K562 (cell line): ENCODE results near the gene RDH16. TPM values are rescaled to one million over a fixed set of nuclear protein-coding genes. Genes with fewer than 3 reads are reported as not detected.
A peak's percentile ranks its signal among the peaks of the same experiment; 100 is the strongest.

Source experiments
- ATAC-seq: fragments of 200-7000 bp; cut with Tn5 transposase; 3 replicates; pipeline ENCODE4 v1.9.1; 2020; ENCODE audit warnings: moderate library complexity
- BruUV-seq: library from RNA; stranded (reverse); fragments of 400-500 nt; replicated peaks from 2 replicates; lab custom pipeline; 2021; lab: Mats Ljungman, UMichigan
- CTCF ChIA-PET: fragments of 300-600 bp; formaldehyde crosslinking; extraction: SDS; loops from one replicate; lab custom pipeline; 2021; ENCODE audit warnings: low intra/inter-chr PET ratio; lab: Yijun Ruan, JAX
- POLR2A ChIA-PET: fragments of 300-600, 350-650 bp; sonication (Branson Sonifier 250); formaldehyde crosslinking; extraction: SDS; loops from one replicate; lab custom pipeline; 2021; ENCODE audit warnings: antibody characterized with exemption, inconsistent platforms; lab: Yijun Ruan, JAX
- DNase-seq, 4 experiments: peaks; one replicate each; pipeline versions ENCODE4 v3.0.0 to v3.0.0-alpha.2; 2011 to 2018; ENCODE audit warnings: low spot score in 3 of 4, mixed read lengths in 3 of 4; ENCODE audit errors: extremely low read depth in 1 of 4
- FAIRE-seq: peaks from 2 replicates; lab custom pipeline; 2011; peaks lifted over from hg19 to GRCh38; lab: Jason Lieb, UNC
- H2AFZ ChIP-seq: 2 replicates; pipeline ENCODE4 v1.6.0; 2011; ENCODE audit warnings: low read depth, low read length, control low read depth, inconsistent platforms
- H3K27ac ChIP-seq: fragments of 200-600 bp; 3 replicates; pipeline ENCODE4 v1.8.0; 2011; ENCODE audit warnings: low read depth, mild to moderate bottlenecking, control low read depth, inconsistent platforms, low read length, moderate library complexity, mixed read lengths; ENCODE audit errors: extremely low read depth
- H3K27me3 ChIP-seq, 2 experiments: fragments of 300-600 bp in 1 of 2; 2 replicates in 1 of 2; 3 replicates in 1 of 2; pipeline versions ENCODE4 v1.6.0 to v1.8.0; 2011; ENCODE audit warnings: inconsistent platforms in 2 of 2, low read length in 2 of 2, mild to moderate bottlenecking in 1 of 2, mixed read lengths in 1 of 2, moderate library complexity in 1 of 2; ENCODE audit not compliant: control insufficient read depth in 2 of 2, insufficient read depth in 2 of 2
- H3K36me3 ChIP-seq: fragments of 300-600 bp; 3 replicates; pipeline ENCODE4 v1.8.0; 2011; ENCODE audit warnings: mild to moderate bottlenecking, low read length, inconsistent platforms; ENCODE audit not compliant: control insufficient read depth, insufficient read depth
- H3K4me1 ChIP-seq, 2 experiments: fragments of 200-600 bp in 1 of 2; replicated peaks in 1 of 2; 2 replicates in 1 of 2; 3 replicates in 1 of 2; pipeline versions ENCODE4 v1.5.1 to v1.8.0; 2011; ENCODE audit warnings: inconsistent platforms in 2 of 2, low read length in 2 of 2, mild to moderate bottlenecking in 1 of 2, mixed read lengths in 1 of 2, moderate library complexity in 1 of 2; ENCODE audit not compliant: control insufficient read depth in 2 of 2, insufficient read depth in 2 of 2
- H3K4me2 ChIP-seq: 2 replicates; pipeline ENCODE4 v1.6.1; 2011; ENCODE audit warnings: low read length, control low read depth, inconsistent platforms, mixed read lengths; ENCODE audit not compliant: insufficient read depth
- H3K4me3 ChIP-seq: fragments of 200-600 bp; sonication (generic), shearing (Covaris generic); 2 replicates; pipeline ENCODE4 v1.5.1; 2016; ENCODE audit warnings: control low read depth, inconsistent platforms
- H3K79me2 ChIP-seq: fragments of 200-600 bp; 3 replicates; pipeline ENCODE4 v1.8.0; 2011; ENCODE audit warnings: low read length, inconsistent platforms; ENCODE audit not compliant: control insufficient read depth, insufficient read depth
- H3K9ac ChIP-seq, 2 experiments: 2 replicates each; pipeline versions ENCODE4 v1.6.0 to v1.6.1; 2011; ENCODE audit warnings: low read depth in 2 of 2, low read length in 2 of 2, control low read depth in 1 of 2, inconsistent platforms in 1 of 2, mild to moderate bottlenecking in 1 of 2, mixed read lengths in 1 of 2; ENCODE audit not compliant: insufficient read depth in 1 of 2
- H3K9me1 ChIP-seq: one replicate; pipeline ENCODE4 v1.6.0; 2011; ENCODE audit warnings: inconsistent platforms, mild to moderate bottlenecking, low read length, moderate library complexity; ENCODE audit not compliant: control insufficient read depth, insufficient read depth
- H3K9me3 ChIP-seq: replicated peaks from 2 replicates; pipeline ENCODE4 v1.5.1; 2011; ENCODE audit warnings: low read depth, low read length, inconsistent platforms; ENCODE audit not compliant: control insufficient read depth, insufficient read depth
- H4K20me1 ChIP-seq: replicated peaks from 2 replicates; pipeline ENCODE4 v1.6.1; 2011; ENCODE audit warnings: low read length, inconsistent platforms, mixed read lengths; ENCODE audit not compliant: control insufficient read depth, insufficient read depth
- ATF3 ChIP-seq, 2 experiments: fragments of 450-650 bp in 1 of 2; sonication (generic) in 1 of 2; formaldehyde crosslinking in 1 of 2; IDR thresholded peaks in 1 of 2; conservative IDR thresholded peaks in 1 of 2; 2 replicates each; pipeline versions ENCODE4 v1.6.1 to v1.8.1; 2016 to 2023; ENCODE audit warnings: mild to moderate bottlenecking in 2 of 2, moderate library complexity in 2 of 2, inconsistent platforms in 1 of 2, missing genetic modification reagents in 1 of 2
- ESRRB ChIP-seq: fragments of 250-450 bp; sonication (Bioruptor Pico); IDR thresholded peaks from 2 replicates; pipeline ENCODE4 v1.5.0; 2020; ENCODE audit warnings: mild to moderate bottlenecking, moderate library complexity, borderline replicate concordance
- SMC3 ChIP-seq: conservative IDR thresholded peaks from 2 replicates; pipeline ENCODE4 v1.6.1; 2011; ENCODE audit warnings: low read depth, low read length, improper control_type of control experiment; ENCODE audit not compliant: insufficient read depth
- USF1 ChIP-seq: sonication (generic); formaldehyde crosslinking; IDR thresholded peaks from 2 replicates; pipeline ENCODE4 v1.9.0; 2022; ENCODE audit warnings: mild to moderate bottlenecking, missing genetic modification reagents
- WGBS: fragments of 100-300 bp; shearing (Covaris generic); methylation state at CpG from one replicate; pipeline ENCODE4 v1.1.6; 2016; ENCODE audit warnings: low coverage, mixed read lengths; ENCODE audit not compliant: insufficient coverage; ENCODE audit errors: missing lambda C conversion rate; 5-methylcytosine and 5-hydroxymethylcytosine counted together
- in situ Hi-C: fragments of 300-500 bp; cut with MboI; formaldehyde crosslinking; loops from 4 replicates; pipeline ENCODE4 v1.15.0; 2018; ENCODE audit warnings: inconsistent platforms, mixed read lengths
- intact Hi-C: fragments of 100-400 bp; cut with micrococcal nuclease; formaldehyde crosslinking; loops from 2 replicates; pipeline ENCODE4 v1.14.2; 2022
- polyA plus RNA-seq, 8 experiments: library from polyadenylated mRNA; depleted of rRNA in 4 of 8; stranded (reverse) in 5 of 8; unstranded in 3 of 8; fragments of >200 nt; fragmentation: Nextera tagmentation in 2 of 8; fragmentation: Illumina TruSeq in 1 of 8; extraction: Ambion mirVana in 2 of 8; extraction: Trizol in 1 of 8; gene quantifications; 2 replicates each; pipeline versions ENCODE4 v1.2.1 to v1.2.3, GENCODE V29; 2011 to 2014; ENCODE audit warnings: inconsistent platforms in 1 of 8, missing spikeins in 1 of 8
- total RNA-seq, 7 experiments: library from RNA; depleted of rRNA in 6 of 7; stranded (reverse); fragments of >200 nt in 6 of 7; fragmentation: Illumina TruSeq in 2 of 7; extraction: Trizol in 2 of 7; gene quantifications; 2 replicates each; pipeline versions ENCODE4 v1.2.1 to v1.2.3, GENCODE V29; 2011 to 2021; ENCODE audit warnings: low replicate concordance in 1 of 7

RDH16 gene
- total and polyA plus RNA-seq, 9 of the 15 experiments (the other 6 are each of a cell fraction or from before 2014, with no cell fraction given), result 0.11 to 0.52 (median 0.22) TPM; not detected in 1

GRCh38 chr12:56995930-56996496 lies 38.6 kb upstream of the RDH16 start:
- Histone ChIP-seq H4K20me1 (no peaks in the 10 kb centered on the region), H3K4me3 (no peak overlapping the region), H3K9me3 (no peaks in the 10 kb centered on the region), H3K4me2 (no peak overlapping the region), H3K36me3 (peaks cover 24% of the 10 kb centered on the region; the same call in 2 of the 3 replicates), H3K27ac (no peak overlapping the region), H2AFZ (no peak overlapping the region), H3K27me3 (no peaks in the 10 kb centered on the region), H3K9me1 (no peaks in the 10 kb centered on the region), H3K4me1 (peaks cover 20 to 33% of the 10 kb centered on the region in 2 experiments), H3K79me2 (peaks cover 19% of the 10 kb centered on the region), H3K9ac (0 out of 4 replicates have a peak overlapping the region, but pooled peaks of 1 of the 2 experiments have one; percentile 40)
- in situ Hi-C loops (no loop called here), intact Hi-C loops (no loop called here)
- TF ChIP-seq USF1 (peak; percentile 26; the same call in 1 of the 2 replicates), SMC3 (no peak), ESRRB (CRISPR knock-in tag) (no peak), ATF3 (IDR thresholded peaks at IDR 0.05) (0 out of 2 replicates have a peak, but pooled peaks have one; percentile 7), ATF3 (CRISPR knock-in tag; conservative IDR thresholded peaks at IDR 0.05) (no peak)
- WGBS, result 90% methylated on average over 10 of the region's 11 CpGs
- POLR2A ChIA-PET, result interaction anchor here (1.0 kb wide), 2 partner anchors 11 to 161 kb away, joined by 3 read pairs; no protein-coding TSS in a partner anchor
- no peak for FAIRE-seq
- ATAC-seq, result no peak
- CTCF ChIA-PET, result no interaction called here
- peak in 1 of 4 experiments; percentile 5 for DNase-seq
- BruUV-seq, result no TSS peak
